Suprapubic skin (tissue), 4 donors: ENCODE results near the gene COL23A1. TPM values are rescaled to one million over a fixed set of nuclear protein-coding genes. Genes with fewer than 3 reads are reported as not detected.

Experiments used
- DNase-seq, 2 donors: peaks; one replicate each; pipeline ENCODE4 v3.0.0-alpha.2; 2019; ENCODE audit warnings: low spot score in 2 of 2
- H3K27ac ChIP-seq: fragments of 200-600 bp; sonication (generic); one replicate; pipeline ENCODE4 v1.5.1; 2019
- H3K27me3 ChIP-seq: fragments of 200-600 bp; sonication (generic); one replicate; pipeline ENCODE4 v1.5.1; 2019
- H3K36me3 ChIP-seq: fragments of 200-600 bp; sonication (generic); one replicate; pipeline ENCODE4 v1.5.1; 2019
- H3K4me1 ChIP-seq: fragments of 200-600 bp; sonication (generic); one replicate; pipeline ENCODE4 v1.5.1; 2019
- H3K4me3 ChIP-seq: fragments of 200-600 bp; sonication (generic); one replicate; pipeline ENCODE4 v1.5.1; 2019; ENCODE audit warnings: mild to moderate bottlenecking
- H3K9me3 ChIP-seq: fragments of 200-600 bp; sonication (generic); one replicate; pipeline ENCODE4 v1.5.1; 2019
- EP300 ChIP-seq: sonication (generic); formaldehyde crosslinking; IDR thresholded peaks from one replicate; pipeline ENCODE4 v1.6.1; 2017; ENCODE audit warnings: antibody characterized with exemption
- POLR2A ChIP-seq, 2 donors: fragments of 450-650 bp; IDR thresholded peaks; one replicate each; pipeline ENCODE4 v1.6.1; 2017; ENCODE audit warnings: antibody characterized with exemption in 2 of 2, mild to moderate bottlenecking in 2 of 2, moderate library complexity in 2 of 2
- POLR2AphosphoS5 ChIP-seq, 3 donors: sonication (generic); formaldehyde crosslinking; IDR thresholded peaks; one replicate each; pipeline ENCODE4 v1.6.1; 2017; ENCODE audit warnings: antibody characterized with exemption in 3 of 3
- WGBS: methylation state at CpG from one replicate; pipeline ENCODE4 v1.1.5; 2018; 5-methylcytosine and 5-hydroxymethylcytosine counted together
- total RNA-seq, 4 donors: library from RNA; depleted of rRNA; stranded (reverse); fragments of >200 nt; gene quantifications; one replicate each; pipeline ENCODE4 v1.1.0, GENCODE V29; 2016
- TF ChIP-seq, protein P1 (sequence below), 2 donors: fragments of 200-600 bp in 1 of 2; fragments of 450-650 bp in 1 of 2; sonication (generic) in 1 of 2; IDR thresholded peaks; one replicate each; pipeline ENCODE4 v1.5.1; 2016 to 2019; ENCODE audit warnings: antibody characterized with exemption in 2 of 2, mild to moderate bottlenecking in 1 of 2, moderate library complexity in 1 of 2

Gene COL23A1
- total RNA-seq, 4 donors from 2014 or later = 1.6 to 4.4 (median 3.4) TPM

DNA sequence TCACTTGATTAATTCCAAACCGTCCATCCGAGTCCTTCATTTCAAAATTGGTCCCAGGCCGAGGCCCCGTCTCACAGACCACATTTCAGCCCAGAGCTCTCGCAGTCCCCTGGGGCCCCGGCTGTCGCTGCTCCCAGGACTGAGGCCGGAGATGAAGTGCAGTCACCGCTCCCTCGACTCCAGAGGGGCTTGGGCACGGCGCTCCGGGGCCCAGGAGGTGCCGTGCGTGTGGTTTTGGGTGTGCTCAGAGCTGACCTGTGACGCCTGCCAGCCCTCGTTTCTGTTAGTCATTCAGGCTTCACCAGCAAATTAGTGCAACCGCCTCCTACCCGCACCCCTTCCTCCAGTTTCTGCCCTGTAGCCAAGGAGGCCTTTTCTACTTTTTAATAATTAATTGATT is 308.9 kb downstream of the COL23A1 start:
- H3K27me3 ChIP-seq = peaks cover 23% of the 10 kb centered on the region
- no peak for TF ChIP-seq EP300
- no peak for TF ChIP-seq POLR2A (IDR thresholded peaks at IDR 0.05)
- no peak for TF ChIP-seq POLR2AphosphoS5 (IDR thresholded peaks at IDR 0.05)
- TF ChIP-seq, protein P1, sequence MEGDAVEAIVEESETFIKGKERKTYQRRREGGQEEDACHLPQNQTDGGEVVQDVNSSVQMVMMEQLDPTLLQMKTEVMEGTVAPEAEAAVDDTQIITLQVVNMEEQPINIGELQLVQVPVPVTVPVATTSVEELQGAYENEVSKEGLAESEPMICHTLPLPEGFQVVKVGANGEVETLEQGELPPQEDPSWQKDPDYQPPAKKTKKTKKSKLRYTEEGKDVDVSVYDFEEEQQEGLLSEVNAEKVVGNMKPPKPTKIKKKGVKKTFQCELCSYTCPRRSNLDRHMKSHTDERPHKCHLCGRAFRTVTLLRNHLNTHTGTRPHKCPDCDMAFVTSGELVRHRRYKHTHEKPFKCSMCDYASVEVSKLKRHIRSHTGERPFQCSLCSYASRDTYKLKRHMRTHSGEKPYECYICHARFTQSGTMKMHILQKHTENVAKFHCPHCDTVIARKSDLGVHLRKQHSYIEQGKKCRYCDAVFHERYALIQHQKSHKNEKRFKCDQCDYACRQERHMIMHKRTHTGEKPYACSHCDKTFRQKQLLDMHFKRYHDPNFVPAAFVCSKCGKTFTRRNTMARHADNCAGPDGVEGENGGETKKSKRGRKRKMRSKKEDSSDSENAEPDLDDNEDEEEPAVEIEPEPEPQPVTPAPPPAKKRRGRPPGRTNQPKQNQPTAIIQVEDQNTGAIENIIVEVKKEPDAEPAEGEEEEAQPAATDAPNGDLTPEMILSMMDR (IDR thresholded peaks at IDR 0.05) = no peak
- H3K9me3 ChIP-seq = peaks cover 8% of the 10 kb centered on the region
- peaks cover 9% of the 10 kb centered on the region for H3K4me1 ChIP-seq
- H3K27ac ChIP-seq = no peak overlapping the region
- 76% methylated on average over 12 of the region's 19 CpGs for WGBS
- no peaks in the 10 kb centered on the region for H3K36me3 ChIP-seq
- H3K4me3 ChIP-seq = no peak overlapping the region
- DNase-seq = no peak

DNA sequence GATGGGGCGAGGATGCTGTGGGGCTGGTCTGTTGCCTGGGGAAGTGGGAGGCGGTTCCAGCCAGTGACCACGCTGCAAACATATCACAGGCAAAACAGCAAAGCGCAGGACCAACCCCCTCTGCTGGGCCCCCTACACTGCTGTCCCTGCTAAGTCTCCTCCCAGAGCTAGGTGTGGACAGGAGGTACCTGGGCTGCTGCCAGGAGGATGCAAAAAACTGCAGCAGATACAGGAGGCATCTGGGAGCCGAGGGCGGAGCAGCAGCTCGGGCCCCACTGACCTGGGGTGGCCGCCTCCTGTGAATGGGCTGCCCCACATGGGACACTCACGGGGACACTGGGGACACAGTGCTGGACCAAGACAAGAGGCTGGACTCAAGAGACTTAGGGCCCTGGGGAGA is 309.6 kb downstream of the COL23A1 start:
- Histone ChIP-seq H3K4me1 (peaks cover 9% of the 10 kb centered on the region), H3K4me3 (no peak overlapping the region), H3K27ac (no peak overlapping the region), H3K36me3 (no peaks in the 10 kb centered on the region), H3K27me3 (peaks cover 24% of the 10 kb centered on the region), H3K9me3 (peaks cover 8% of the 10 kb centered on the region)
- TF ChIP-seq, protein P1 (IDR thresholded peaks at IDR 0.05) = no peak
- TF ChIP-seq POLR2AphosphoS5 (IDR thresholded peaks at IDR 0.05) (no peak), EP300 (no peak), POLR2A (IDR thresholded peaks at IDR 0.05) (no peak)
- no peak for DNase-seq
- WGBS = 92% methylated on average over 6 of the region's 9 CpGs

DNA sequence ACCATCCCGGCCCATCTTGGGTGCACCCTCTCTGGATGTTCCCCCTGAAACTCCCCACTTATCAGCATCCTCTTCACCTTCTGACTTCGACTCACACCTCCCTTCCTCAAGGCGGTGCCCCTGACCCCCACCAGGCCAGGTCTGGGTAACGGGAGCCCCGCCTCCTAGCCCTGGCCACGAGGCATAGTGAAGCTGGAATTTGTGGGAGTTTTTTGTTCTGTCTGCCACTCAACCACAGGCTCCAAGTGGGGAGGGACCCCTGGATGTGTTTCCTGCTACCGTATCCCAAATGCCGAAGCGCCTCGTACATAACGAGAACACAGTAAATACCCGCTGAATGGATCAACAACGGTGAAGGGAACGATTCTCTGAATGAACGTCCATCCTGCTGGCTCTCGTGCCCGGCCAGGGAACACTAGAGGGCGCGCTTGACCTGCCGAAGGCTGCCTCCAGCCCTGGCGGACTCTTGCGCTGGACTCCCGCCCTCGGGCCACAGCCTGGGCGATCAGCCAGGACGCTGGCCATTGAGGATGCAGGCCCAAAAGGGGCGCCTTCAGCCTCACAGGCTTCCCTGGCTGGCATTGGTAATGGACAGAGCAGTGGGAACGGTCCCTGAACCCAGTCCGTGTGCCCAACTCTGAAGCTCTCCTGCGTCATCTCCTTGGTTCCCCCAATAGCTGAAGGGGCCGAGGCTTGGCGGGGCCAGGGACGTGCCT is 310.3 kb downstream of the COL23A1 start:
- WGBS = 27% methylated on average over 12 of the region's 33 CpGs
- no peaks in the 10 kb centered on the region for H3K36me3 ChIP-seq
- no peak overlapping the region for H3K27ac ChIP-seq
- no peak overlapping the region for H3K4me3 ChIP-seq
- peaks cover 24% of the 10 kb centered on the region for H3K27me3 ChIP-seq
- peaks cover 8% of the 10 kb centered on the region for H3K9me3 ChIP-seq
- H3K4me1 ChIP-seq = peaks cover 9% of the 10 kb centered on the region
- DNase-seq = peak; percentile 82 to 88
- TF ChIP-seq POLR2AphosphoS5 (IDR thresholded peaks at IDR 0.05) = peak in 1 of 3 donors; percentile 17
- no peak for TF ChIP-seq POLR2A (IDR thresholded peaks at IDR 0.05)
- TF ChIP-seq, protein P1 (IDR thresholded peaks at IDR 0.05) = peak; percentile 41 to 85

DNA sequence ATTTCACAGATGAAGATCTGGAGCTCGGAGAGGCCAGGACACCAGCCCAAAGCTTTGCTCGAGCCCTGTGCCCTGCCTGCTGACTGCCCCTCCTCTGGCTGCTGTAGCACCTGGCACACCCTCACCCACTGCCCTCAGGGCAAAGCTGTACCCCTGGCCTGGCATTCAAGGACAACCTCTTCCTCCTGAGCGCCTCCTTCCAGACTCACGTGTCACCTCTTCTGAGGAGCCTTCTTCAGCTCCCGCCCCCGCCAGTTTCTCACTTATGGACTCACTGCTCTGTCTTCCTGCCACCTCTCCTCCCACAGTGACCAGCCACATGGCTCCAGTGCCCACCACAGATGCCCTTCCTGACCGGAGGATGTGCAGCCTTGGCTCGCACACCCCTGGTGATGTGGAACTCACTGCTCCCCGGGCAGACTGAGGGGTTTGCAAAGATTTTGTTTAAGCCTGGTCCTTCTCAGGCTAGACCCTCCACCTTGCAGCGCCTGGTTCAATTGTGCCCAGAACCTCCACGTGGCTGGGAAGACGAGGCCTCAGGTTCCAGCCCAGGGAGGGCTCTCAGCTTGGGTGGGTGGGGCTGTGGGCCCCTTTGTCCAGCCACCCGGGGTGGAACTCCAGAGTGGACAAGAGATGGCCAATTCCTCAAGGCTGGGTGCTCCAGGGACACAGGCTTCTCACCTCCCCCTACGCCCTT is 311.0 kb downstream of the COL23A1 start:
- peaks cover 27% of the 10 kb centered on the region for H3K27me3 ChIP-seq
- peaks cover 6% of the 10 kb centered on the region for H3K9me3 ChIP-seq
- H3K36me3 ChIP-seq = no peaks in the 10 kb centered on the region
- WGBS = 82% methylated on average over 9 of the region's 14 CpGs
- no peak overlapping the region for H3K4me3 ChIP-seq
- DNase-seq = no peak
- peaks cover 9% of the 10 kb centered on the region for H3K4me1 ChIP-seq
- no peak overlapping the region for H3K27ac ChIP-seq
- TF ChIP-seq EP300 (no peak), POLR2A (IDR thresholded peaks at IDR 0.05) (no peak), POLR2AphosphoS5 (IDR thresholded peaks at IDR 0.05) (no peak)
- TF ChIP-seq, protein P1 (IDR thresholded peaks at IDR 0.05) = no peak

DNA sequence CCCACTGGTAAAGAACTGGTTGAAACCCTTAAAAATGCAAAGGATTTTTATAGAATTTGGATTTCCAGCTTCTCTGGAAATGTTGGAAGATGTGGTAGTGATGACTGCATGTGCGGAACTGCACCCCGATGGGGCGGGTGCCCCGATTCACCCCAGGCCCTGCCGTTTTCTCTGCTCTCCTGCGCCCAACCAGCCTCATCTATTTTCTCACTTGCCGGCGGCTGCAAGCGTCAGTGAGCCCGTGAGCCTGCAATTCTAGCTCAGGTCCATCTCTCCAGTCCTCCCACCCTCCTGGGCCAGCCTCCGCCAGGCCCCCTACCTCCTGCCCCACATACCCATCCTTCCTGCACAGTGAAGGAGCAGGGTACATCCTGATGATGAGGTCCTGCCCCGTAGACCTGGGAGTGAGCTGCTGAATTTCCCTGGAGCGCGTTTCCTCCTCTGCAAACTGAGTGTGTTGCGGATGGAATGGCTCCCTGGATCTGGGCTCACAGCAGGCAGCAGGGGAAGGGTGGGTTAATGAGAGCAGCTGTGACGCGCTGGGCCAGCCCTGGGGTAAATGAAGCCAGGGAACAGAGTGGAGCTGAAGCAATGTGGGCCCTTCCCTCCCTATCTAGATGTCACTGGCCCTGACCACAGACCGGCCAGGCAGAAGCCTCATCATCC is 311.7 kb downstream of the COL23A1 start:
- Histone ChIP-seq H3K36me3 (no peaks in the 10 kb centered on the region), H3K4me1 (peaks cover 9% of the 10 kb centered on the region), H3K27ac (no peak overlapping the region), H3K4me3 (no peak overlapping the region), H3K9me3 (no peaks in the 10 kb centered on the region), H3K27me3 (peaks cover 29% of the 10 kb centered on the region)
- no peak for DNase-seq
- TF ChIP-seq POLR2A (IDR thresholded peaks at IDR 0.05) (no peak), EP300 (no peak), POLR2AphosphoS5 (IDR thresholded peaks at IDR 0.05) (no peak)
- TF ChIP-seq, protein P1 (IDR thresholded peaks at IDR 0.05) = no peak
- 86% methylated on average over 16 of the region's 18 CpGs for WGBS
